Fibroblast of lung (primary cell): ENCODE results near the gene SLC39A8. TPM values are rescaled to one million over a fixed set of nuclear protein-coding genes. Genes with fewer than 3 reads are reported as not detected.
A peak's percentile ranks its signal among the peaks of the same experiment; 100 is the strongest.

Experiments
- DNase-seq, 2 donors: peaks; one replicate each; pipeline versions ENCODE4 v3.0.0 to v3.0.0-alpha.2; 2010; ENCODE audit warnings: low read depth in 2 of 2
- H2AFZ ChIP-seq: 2 replicates; pipeline ENCODE4 v1.5.1; 2012; ENCODE audit warnings: low read length, control low read depth, inconsistent platforms
- H3K27ac ChIP-seq: 2 replicates; pipeline ENCODE4 v1.5.1; 2011; ENCODE audit warnings: low read length, control low read depth; ENCODE audit not compliant: insufficient read depth
- H3K27me3 ChIP-seq: 2 replicates; pipeline ENCODE4 v1.5.1; 2011; ENCODE audit warnings: mild to moderate bottlenecking, low read length; ENCODE audit not compliant: control insufficient read depth, insufficient read depth
- H3K36me3 ChIP-seq: 2 replicates; pipeline ENCODE4 v1.5.1; 2011; ENCODE audit warnings: low read length; ENCODE audit not compliant: control insufficient read depth, insufficient read depth
- H3K4me1 ChIP-seq: 2 replicates; pipeline ENCODE4 v1.5.1; 2011; ENCODE audit warnings: low read length; ENCODE audit not compliant: control insufficient read depth, insufficient read depth; ENCODE audit errors: extremely low read depth
- H3K4me2 ChIP-seq: 2 replicates; pipeline ENCODE4 v1.5.1; 2011; ENCODE audit warnings: low read length, control low read depth; ENCODE audit not compliant: insufficient read depth; ENCODE audit errors: extremely low read depth
- H3K4me3 ChIP-seq, 4 experiments: fragments of 200-600 bp in 1 of 4; sonication (generic) in 1 of 4; replicated peaks in 1 of 4; 2 replicates each; pipeline ENCODE4 v1.5.1; 2011 to 2016; ENCODE audit warnings: low read length in 4 of 4, low read depth in 3 of 4, mild to moderate bottlenecking in 3 of 4, control low read depth in 2 of 4, inconsistent platforms in 1 of 4, mixed read lengths in 1 of 4; ENCODE audit not compliant: insufficient read depth in 1 of 4; ENCODE audit errors: control extremely low read depth in 1 of 4
- H3K79me2 ChIP-seq: 2 replicates; pipeline ENCODE4 v1.5.1; 2012; ENCODE audit warnings: mild to moderate bottlenecking, low read length, inconsistent platforms; ENCODE audit not compliant: control insufficient read depth, insufficient read depth
- H3K9ac ChIP-seq: 2 replicates; pipeline ENCODE4 v1.5.1; 2011; ENCODE audit warnings: mild to moderate bottlenecking, low read length, control low read depth; ENCODE audit not compliant: insufficient read depth
- H3K9me3 ChIP-seq: 2 replicates; pipeline ENCODE4 v1.5.1; 2012; ENCODE audit warnings: low read depth, low read length; ENCODE audit not compliant: control insufficient read depth, insufficient read depth
- H4K20me1 ChIP-seq: 2 replicates; pipeline ENCODE4 v1.5.1; 2011; ENCODE audit warnings: low read length; ENCODE audit not compliant: control insufficient read depth, insufficient read depth; ENCODE audit errors: extremely low read depth
- CTCF ChIP-seq, 2 donors: IDR thresholded peaks in 1 of 2; conservative IDR thresholded peaks in 1 of 2; 1 replicate in 1 of 2; 2 replicates in 1 of 2; pipeline ENCODE4 v1.5.1; 2011 to 2012; ENCODE audit warnings: low read length in 2 of 2, control low read depth in 1 of 2, inconsistent platforms in 1 of 2, low read depth in 1 of 2, mild to moderate bottlenecking in 1 of 2
- EZH2 ChIP-seq: IDR thresholded peaks from 2 replicates; pipeline ENCODE4 v1.5.1; 2012; ENCODE audit warnings: low read length, control low read depth, mild to moderate bottlenecking; ENCODE audit errors: missing control alignments
- polyA plus RNA-seq, 2 donors: library from polyadenylated mRNA; depleted of rRNA in 1 of 2; stranded (reverse) in 1 of 2; unstranded in 1 of 2; fragments of >200 nt; gene quantifications; 2 replicates each; pipeline ENCODE4 v1.2.1, GENCODE V29; 2011 to 2012; ENCODE audit warnings: missing spikeins in 1 of 2
- total RNA-seq: library from RNA; depleted of rRNA; stranded (reverse); fragments of >200 nt; gene quantifications from 2 replicates; pipeline ENCODE4 v1.2.1, GENCODE V29; 2014

The SLC39A8 gene
- total and polyA plus RNA-seq, 2 donors (not counting 1 experiment from before 2014, with no cell fraction given): 0.72 to 4.5 TPM

GRCh38 chr4:102295153-102295862, 50.0 kb downstream of the SLC39A8 start:
- H3K36me3 ChIP-seq: no peaks in the 10 kb centered on the region
- DNase-seq: no peak
- TF ChIP-seq CTCF (conservative IDR thresholded peaks at IDR 0.05 in 1 of 2, IDR thresholded peaks at IDR 0.05 in 1 of 2; ENCODE audit: low read depth in 1 of 2, low read length in 2 of 2) (no peak), EZH2 (no peak)
- no peaks in the 10 kb centered on the region for H4K20me1 ChIP-seq
- H3K27ac ChIP-seq: no peak overlapping the region
- H3K27me3 ChIP-seq: no peaks in the 10 kb centered on the region
- H3K9me3 ChIP-seq: no peaks in the 10 kb centered on the region
- H3K4me3 ChIP-seq: no peak overlapping the region
- no peaks in the 10 kb centered on the region for H3K4me1 ChIP-seq
- H2AFZ ChIP-seq: no peak overlapping the region
- H3K4me2 ChIP-seq: no peak overlapping the region
- H3K79me2 ChIP-seq: no peaks in the 10 kb centered on the region
- no peak overlapping the region for H3K9ac ChIP-seq

- no peaks in the 10 kb centered on the region for H3K79me2 ChIP-seq
- H3K9ac ChIP-seq: no peak overlapping the region
- H3K4me1 ChIP-seq: no peaks in the 10 kb centered on the region
- no peak overlapping the region for H3K4me3 ChIP-seq
- no peak overlapping the region for H3K4me2 ChIP-seq
- H4K20me1 ChIP-seq: no peaks in the 10 kb centered on the region
- H3K27ac ChIP-seq: no peak overlapping the region
- H3K36me3 ChIP-seq: no peaks in the 10 kb centered on the region
- no peaks in the 10 kb centered on the region for H3K27me3 ChIP-seq
- no peak for TF ChIP-seq CTCF (conservative IDR thresholded peaks at IDR 0.05 in 1 of 2, IDR thresholded peaks at IDR 0.05 in 1 of 2; ENCODE audit: low read depth in 1 of 2, low read length in 2 of 2)
- no peak for TF ChIP-seq EZH2
- no peak overlapping the region for H2AFZ ChIP-seq
- DNase-seq: no peak
- H3K9me3 ChIP-seq: no peaks in the 10 kb centered on the region
Observed at GRCh38 chr4:102288497-102288896, 56.8 kb downstream of the SLC39A8 start.

DNA sequence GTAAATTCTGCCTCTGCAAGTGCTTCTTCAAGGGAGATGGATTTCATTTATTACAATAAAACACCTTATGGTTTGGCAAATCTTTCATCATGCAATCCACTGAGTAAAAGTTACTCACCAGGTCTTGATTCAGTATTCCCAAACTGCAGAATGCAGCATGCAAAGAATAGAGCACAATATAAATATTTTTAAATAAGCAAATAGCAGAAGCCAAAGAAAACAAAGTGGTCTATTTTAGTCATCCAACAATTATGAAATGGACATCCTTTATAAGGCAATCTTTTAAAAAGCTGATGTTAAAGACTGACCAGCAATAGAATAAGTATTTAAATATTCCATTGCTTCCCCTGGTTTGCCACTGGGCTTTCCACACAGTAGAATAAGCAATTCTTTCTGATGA, 59.5 kb downstream of the SLC39A8 start:
- Histone ChIP-seq H3K79me2 (no peaks in the 10 kb centered on the region), H3K27ac (no peak overlapping the region), H3K4me3 (no peak overlapping the region), H3K9me3 (no peaks in the 10 kb centered on the region), H2AFZ (no peak overlapping the region), H3K27me3 (no peaks in the 10 kb centered on the region), H3K36me3 (no peaks in the 10 kb centered on the region), H3K9ac (no peak overlapping the region), H4K20me1 (no peaks in the 10 kb centered on the region), H3K4me2 (no peak overlapping the region), H3K4me1 (no peaks in the 10 kb centered on the region)
- DNase-seq: peak; percentile 15 to 26
- TF ChIP-seq EZH2 (no peak), CTCF (conservative IDR thresholded peaks at IDR 0.05 in 1 of 2, IDR thresholded peaks at IDR 0.05 in 1 of 2; ENCODE audit: low read depth in 1 of 2, low read length in 2 of 2) (no peak)
